HFFc6 (cell line): ENCODE data around the gene ANKRD55. TPM values are rescaled to one million over a fixed set of nuclear protein-coding genes. Genes with fewer than 3 reads are reported as not detected.
A peak's percentile ranks its signal among the peaks of the same experiment; 100 is the strongest.

ENCODE experiments used
- DNase-seq: peaks from one replicate; pipeline ENCODE4 v3.0.0-alpha.2; 2018
- H3K27ac Mint-ChIP-seq: 2 replicates; pipeline ENCODE4 v1.8.0; 2020; ENCODE audit warnings: mild to moderate bottlenecking, mixed read lengths
- H3K27me3 Mint-ChIP-seq: 2 replicates; pipeline ENCODE4 v1.8.0; 2021; ENCODE audit warnings: mild to moderate bottlenecking, moderate library complexity, mixed read lengths; ENCODE audit not compliant: insufficient read depth
- H3K36me3 Mint-ChIP-seq: 2 replicates; pipeline ENCODE4 v1.8.0; 2021; ENCODE audit warnings: low read depth, mixed read lengths
- H3K4me1 Mint-ChIP-seq: 2 replicates; pipeline ENCODE4 v1.8.0; 2020; ENCODE audit warnings: low read depth, mixed read lengths
- H3K4me3 Mint-ChIP-seq: 2 replicates; pipeline ENCODE4 v1.8.0; 2020; ENCODE audit warnings: mild to moderate bottlenecking, moderate library complexity, mixed read lengths
- H3K9me3 Mint-ChIP-seq: 2 replicates; pipeline ENCODE4 v1.8.0; 2020; ENCODE audit warnings: mild to moderate bottlenecking, mixed read lengths
- total RNA-seq, 6 experiments: library from RNA; stranded (reverse); fragmentation: NEBNext Ultra II Directional; extraction: Animal tissue kit (Norgen Biotek cat#: 25700); gene quantifications; 2 replicates in 1 of 6; 3 replicates in 5 of 6; pipeline ENCODE4 v1.2.3, GENCODE V29; 2021
- TF ChIP-seq, protein P1 (sequence below): fragments of 200-600 bp; sonication (generic); IDR thresholded peaks from 2 replicates; pipeline ENCODE4 v1.5.0; 2021; ENCODE audit warnings: antibody characterized with exemption, mild to moderate bottlenecking

The ANKRD55 gene
- total RNA-seq, 6 experiments from 2014 or later = not detected

DNA sequence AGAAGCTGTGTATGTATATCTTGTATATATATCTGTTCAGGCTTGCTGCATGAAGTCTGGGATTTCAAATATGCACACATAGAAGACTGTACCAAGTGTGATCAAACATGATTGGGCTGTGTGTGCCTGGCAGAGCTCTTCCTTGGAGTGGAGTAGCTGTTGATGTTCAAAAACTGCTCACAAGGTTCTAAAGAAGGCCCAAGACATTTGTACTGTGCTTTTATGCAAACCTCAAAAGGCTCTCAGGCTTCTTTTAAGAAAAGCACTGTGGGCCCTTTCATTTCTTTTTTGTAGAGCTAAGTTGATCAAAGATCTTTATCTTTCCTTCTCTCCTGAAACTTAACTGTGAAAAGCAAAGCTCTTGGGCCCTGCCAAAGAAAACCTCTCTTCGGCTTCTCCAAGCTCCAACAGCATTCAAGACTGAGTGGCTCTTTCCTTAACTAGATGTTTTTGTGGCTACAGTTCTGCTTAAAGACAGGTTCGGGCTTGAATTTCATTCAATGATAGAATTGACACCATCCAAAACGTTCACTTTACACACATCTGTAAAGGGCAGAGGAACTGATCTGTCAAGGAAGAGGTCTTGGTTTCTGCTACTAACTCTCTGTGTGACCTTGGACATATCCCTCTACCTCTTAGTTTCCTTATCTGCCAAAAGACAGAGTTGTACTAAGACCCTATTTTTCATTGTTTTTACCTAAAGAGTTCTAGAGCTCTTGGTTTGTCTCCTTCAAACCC, 132.5 kb downstream of the ANKRD55 start:
- H3K4me1 Mint-ChIP-seq = peaks cover 30% of the 10 kb centered on the region
- peaks cover 4% of the 10 kb centered on the region for H3K27me3 Mint-ChIP-seq
- no peak overlapping the region for H3K4me3 Mint-ChIP-seq
- H3K27ac Mint-ChIP-seq = no peak overlapping the region
- TF ChIP-seq, protein P1, sequence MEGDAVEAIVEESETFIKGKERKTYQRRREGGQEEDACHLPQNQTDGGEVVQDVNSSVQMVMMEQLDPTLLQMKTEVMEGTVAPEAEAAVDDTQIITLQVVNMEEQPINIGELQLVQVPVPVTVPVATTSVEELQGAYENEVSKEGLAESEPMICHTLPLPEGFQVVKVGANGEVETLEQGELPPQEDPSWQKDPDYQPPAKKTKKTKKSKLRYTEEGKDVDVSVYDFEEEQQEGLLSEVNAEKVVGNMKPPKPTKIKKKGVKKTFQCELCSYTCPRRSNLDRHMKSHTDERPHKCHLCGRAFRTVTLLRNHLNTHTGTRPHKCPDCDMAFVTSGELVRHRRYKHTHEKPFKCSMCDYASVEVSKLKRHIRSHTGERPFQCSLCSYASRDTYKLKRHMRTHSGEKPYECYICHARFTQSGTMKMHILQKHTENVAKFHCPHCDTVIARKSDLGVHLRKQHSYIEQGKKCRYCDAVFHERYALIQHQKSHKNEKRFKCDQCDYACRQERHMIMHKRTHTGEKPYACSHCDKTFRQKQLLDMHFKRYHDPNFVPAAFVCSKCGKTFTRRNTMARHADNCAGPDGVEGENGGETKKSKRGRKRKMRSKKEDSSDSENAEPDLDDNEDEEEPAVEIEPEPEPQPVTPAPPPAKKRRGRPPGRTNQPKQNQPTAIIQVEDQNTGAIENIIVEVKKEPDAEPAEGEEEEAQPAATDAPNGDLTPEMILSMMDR = no peak
- H3K36me3 Mint-ChIP-seq = no peaks in the 10 kb centered on the region
- no peaks in the 10 kb centered on the region for H3K9me3 Mint-ChIP-seq
- DNase-seq = no peak

DNA sequence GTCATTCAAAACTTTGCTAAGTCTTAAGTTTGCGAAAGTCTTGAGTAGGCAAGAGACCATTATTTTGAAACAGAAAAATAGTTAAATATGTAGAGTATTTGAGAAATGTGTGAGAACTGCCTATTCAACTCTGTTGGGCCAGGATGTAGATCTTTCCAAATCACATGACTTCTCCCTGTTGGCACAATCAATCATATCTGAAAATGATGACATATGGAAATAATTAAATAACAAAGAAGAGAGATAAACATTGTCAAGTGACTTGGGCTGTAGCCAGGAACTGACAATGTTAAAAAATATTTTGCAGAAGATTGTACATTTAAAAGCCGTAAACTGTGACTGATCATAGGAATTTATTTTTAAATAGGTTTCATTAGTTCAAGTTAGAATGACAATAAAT, 133.8 kb downstream of the ANKRD55 start:
- Mint-ChIP-seq H3K4me3 (peak overlapping the region; percentile 5; the same call in 1 of the 2 replicates), H3K36me3 (no peaks in the 10 kb centered on the region), H3K27me3 (peaks cover 4% of the 10 kb centered on the region), H3K9me3 (no peaks in the 10 kb centered on the region), H3K27ac (no peak overlapping the region; the same call in 1 of the 2 replicates), H3K4me1 (peaks cover 30% of the 10 kb centered on the region)
- peak; percentile 35 for DNase-seq
- TF ChIP-seq, protein P1 = no peak

DNA sequence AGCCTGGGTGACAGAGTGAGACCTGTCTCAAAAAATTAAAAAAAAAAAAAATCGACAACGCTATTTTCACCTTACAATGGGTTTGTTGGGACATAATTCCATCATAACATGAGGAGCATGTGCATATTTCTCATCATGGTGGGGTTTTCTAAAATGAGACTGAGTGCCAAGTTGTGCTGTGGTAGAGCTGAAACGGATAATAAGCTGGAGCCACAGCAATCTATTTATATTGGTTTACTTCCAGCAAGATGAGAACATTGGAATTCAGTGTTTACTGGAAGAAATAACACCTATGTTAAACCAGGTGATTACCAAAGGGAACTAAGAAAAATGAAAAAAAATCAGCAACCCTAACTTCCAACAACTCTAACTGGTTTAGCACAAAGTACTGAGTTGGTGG, 136.1 kb downstream of the ANKRD55 start:
- H3K27me3 Mint-ChIP-seq = peaks cover 5% of the 10 kb centered on the region
- TF ChIP-seq, protein P1 = no peak
- H3K4me1 Mint-ChIP-seq = peaks cover 30% of the 10 kb centered on the region
- H3K4me3 Mint-ChIP-seq = no peak overlapping the region
- H3K36me3 Mint-ChIP-seq = no peaks in the 10 kb centered on the region
- no peaks in the 10 kb centered on the region for H3K9me3 Mint-ChIP-seq
- no peak overlapping the region for H3K27ac Mint-ChIP-seq
- no peak for DNase-seq

DNA sequence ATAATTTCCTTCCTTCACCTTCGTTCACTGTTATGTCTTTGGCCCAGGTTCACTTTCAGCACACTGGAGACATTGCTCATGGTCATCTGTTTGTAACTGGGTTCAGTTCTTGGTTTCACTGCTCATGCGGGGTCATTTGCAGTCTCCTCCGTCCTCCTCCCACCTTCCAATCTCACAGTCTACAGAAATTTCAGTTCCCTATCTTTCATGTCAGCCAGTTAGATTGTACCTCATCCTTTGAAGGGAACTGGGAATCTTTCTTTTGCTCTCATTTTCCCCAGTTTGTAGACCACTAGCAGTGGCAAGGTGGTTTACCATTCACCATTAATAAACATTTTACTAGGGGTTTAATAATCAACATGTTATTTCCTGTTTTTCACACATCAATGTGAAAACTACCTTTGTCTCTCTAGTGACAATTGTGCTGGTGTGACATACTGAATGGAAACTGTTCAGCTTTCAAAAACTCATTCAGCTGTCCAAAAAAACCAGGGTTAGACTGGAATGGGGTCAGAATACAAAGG, 137.5 kb downstream of the ANKRD55 start:
- Mint-ChIP-seq H3K36me3 (no peaks in the 10 kb centered on the region), H3K27ac (no peak overlapping the region), H3K27me3 (peaks cover 4% of the 10 kb centered on the region), H3K4me3 (no peak overlapping the region), H3K4me1 (peaks cover 27% of the 10 kb centered on the region), H3K9me3 (no peaks in the 10 kb centered on the region)
- DNase-seq = no peak
- TF ChIP-seq, protein P1 = no peak

DNA sequence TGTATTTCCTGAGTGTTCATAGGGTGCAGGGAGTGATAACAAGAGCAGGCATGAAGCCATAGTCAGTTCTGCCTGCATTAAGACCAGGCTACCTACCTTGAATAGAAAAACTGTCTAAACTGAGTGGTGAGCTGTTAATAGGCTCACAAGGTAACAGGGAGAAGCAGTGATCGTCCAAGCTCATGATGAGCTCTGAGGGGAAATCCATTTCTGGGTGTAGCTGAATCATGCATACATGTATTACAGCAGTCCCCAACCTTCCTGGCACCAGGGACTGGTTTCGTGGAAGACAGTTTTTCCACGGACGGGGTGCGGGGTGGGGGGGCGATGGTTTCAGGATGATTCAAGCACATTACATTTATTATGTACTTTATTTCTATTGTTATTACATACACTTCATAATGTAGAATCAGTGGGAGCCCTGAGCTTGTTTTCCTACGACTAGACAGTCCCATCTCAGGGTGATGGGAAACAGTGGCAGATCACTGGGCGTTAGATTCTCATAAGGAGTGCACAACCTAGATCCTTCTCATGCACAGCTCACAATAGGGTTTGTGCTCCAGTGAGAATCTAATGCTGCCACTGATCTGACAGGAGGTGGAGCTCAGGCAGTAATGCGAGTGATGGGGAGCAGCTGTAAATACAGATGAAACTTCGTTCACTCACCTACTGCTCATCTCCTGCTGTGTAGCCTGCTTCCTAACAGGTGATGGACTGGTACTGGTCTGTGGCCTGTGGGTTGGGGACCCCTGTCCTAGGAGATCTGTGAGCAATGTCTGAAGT, 138.4 kb downstream of the ANKRD55 start:
- no peak overlapping the region for H3K27ac Mint-ChIP-seq
- no peaks in the 10 kb centered on the region for H3K9me3 Mint-ChIP-seq
- no peak overlapping the region for H3K4me3 Mint-ChIP-seq
- peaks cover 24% of the 10 kb centered on the region for H3K4me1 Mint-ChIP-seq
- H3K27me3 Mint-ChIP-seq = peaks cover 3% of the 10 kb centered on the region
- no peak for DNase-seq
- H3K36me3 Mint-ChIP-seq = no peaks in the 10 kb centered on the region
- TF ChIP-seq, protein P1 = no peak
